Astrocyte (in vitro differentiated cells and primary cell): Measurements from ENCODE around the gene XPOT. TPM values are rescaled to one million over a fixed set of nuclear protein-coding genes. Genes with fewer than 3 reads are reported as not detected.

ENCODE experiments used
- DNase-seq: peaks from one replicate; pipeline ENCODE4 v3.0.0-alpha.2; 2010; ENCODE audit warnings: low read depth
- FAIRE-seq: peaks from 2 replicates; lab custom pipeline; 2011; peaks lifted over from hg19 to GRCh38; lab: Jason Lieb, UNC
- H2AFZ ChIP-seq: 2 replicates; pipeline ENCODE4 v1.6.0; 2012; ENCODE audit warnings: low read depth, low read length, inconsistent platforms
- H3K27ac ChIP-seq: 2 replicates; pipeline ENCODE4 v1.5.1; 2011; ENCODE audit warnings: low read depth, low read length, inconsistent platforms
- H3K27me3 ChIP-seq: 2 replicates; pipeline ENCODE4 v1.6.0; 2011; ENCODE audit warnings: low read length, inconsistent platforms; ENCODE audit not compliant: insufficient read depth
- H3K36me3 ChIP-seq: 2 replicates; pipeline ENCODE4 v1.5.1; 2011; ENCODE audit warnings: low read length, inconsistent platforms; ENCODE audit not compliant: insufficient read depth
- H3K4me1 ChIP-seq: 2 replicates; pipeline ENCODE4 v1.5.1; 2011; ENCODE audit warnings: low read length, inconsistent platforms; ENCODE audit not compliant: insufficient read depth
- H3K4me2 ChIP-seq: 2 replicates; pipeline ENCODE4 v1.6.0; 2012; ENCODE audit warnings: low read length, inconsistent platforms
- H3K4me3 ChIP-seq: 2 replicates; pipeline ENCODE4 v1.5.1; 2011; ENCODE audit warnings: low read depth, mild to moderate bottlenecking, low read length, inconsistent platforms; ENCODE audit not compliant: insufficient read depth
- H3K79me2 ChIP-seq: 2 replicates; pipeline ENCODE4 v1.6.0; 2012; ENCODE audit warnings: mild to moderate bottlenecking, low read length, inconsistent platforms; ENCODE audit not compliant: insufficient read depth
- H3K9ac ChIP-seq: 2 replicates; pipeline ENCODE4 v1.6.0; 2012; ENCODE audit warnings: mild to moderate bottlenecking, low read length, inconsistent platforms
- H3K9me3 ChIP-seq: 2 replicates; pipeline ENCODE4 v1.5.1; 2012; ENCODE audit warnings: low read depth, mild to moderate bottlenecking, low read length, inconsistent platforms; ENCODE audit not compliant: insufficient read depth
- H4K20me1 ChIP-seq: 2 replicates; pipeline ENCODE4 v1.6.0; 2012; ENCODE audit warnings: low read length, inconsistent platforms; ENCODE audit not compliant: insufficient read depth
- H3K27ac Mint-ChIP-seq: one replicate; pipeline ENCODE4 v1.8.0; 2021; ENCODE audit warnings: mild to moderate bottlenecking, mixed read lengths; ENCODE audit not compliant: unreplicated experiment
- H3K27me3 Mint-ChIP-seq: one replicate; pipeline ENCODE4 v1.8.0; 2021; ENCODE audit warnings: low read depth, mixed read lengths; ENCODE audit not compliant: unreplicated experiment
- H3K36me3 Mint-ChIP-seq: one replicate; pipeline ENCODE4 v1.8.0; 2021; ENCODE audit warnings: low read depth, mixed read lengths; ENCODE audit not compliant: unreplicated experiment
- H3K4me1 Mint-ChIP-seq: one replicate; pipeline ENCODE4 v1.8.0; 2021; ENCODE audit warnings: low read depth, mixed read lengths; ENCODE audit not compliant: unreplicated experiment
- H3K4me3 Mint-ChIP-seq: one replicate; pipeline ENCODE4 v1.8.0; 2021; ENCODE audit warnings: mild to moderate bottlenecking, moderate library complexity, mixed read lengths; ENCODE audit not compliant: unreplicated experiment
- H3K9me3 Mint-ChIP-seq: one replicate; pipeline ENCODE4 v1.8.0; 2021; ENCODE audit warnings: mild to moderate bottlenecking, mixed read lengths; ENCODE audit not compliant: unreplicated experiment
- EZH2 ChIP-seq: IDR thresholded peaks from 2 replicates; pipeline ENCODE4 v1.6.1; 2012; ENCODE audit warnings: mild to moderate bottlenecking, low read length, inconsistent platforms; ENCODE audit not compliant: insufficient read depth
- total RNA-seq: library from RNA; stranded (reverse); gene quantifications from 2 replicates; pipeline ENCODE4 v1.2.1, GENCODE V29; 2021
- TF ChIP-seq, protein P1 (sequence below): IDR thresholded peaks from 2 replicates; pipeline ENCODE4 v1.5.1; 2011; ENCODE audit warnings: low read depth, mild to moderate bottlenecking, inconsistent platforms, low read length, moderate library complexity; ENCODE audit not compliant: insufficient read depth

XPOT gene
- total RNA-seq, 1 donor from 2014 or later = 142 TPM

GRCh38 chr12:64433915-64434314, 29.7 kb downstream of the XPOT start:
- Histone ChIP-seq H2AFZ (no peak overlapping the region), H3K4me2 (no peak overlapping the region), H3K4me3 (no peak overlapping the region), H3K9ac (no peak overlapping the region), H3K27ac (no peak overlapping the region), H3K36me3 (peaks cover 81% of the 10 kb centered on the region), H4K20me1 (peaks cover 25% of the 10 kb centered on the region), H3K4me1 (no peaks in the 10 kb centered on the region), H3K27me3 (no peaks in the 10 kb centered on the region), H3K79me2 (peaks cover 4% of the 10 kb centered on the region), H3K9me3 (no peaks in the 10 kb centered on the region)
- TF ChIP-seq, protein P1, sequence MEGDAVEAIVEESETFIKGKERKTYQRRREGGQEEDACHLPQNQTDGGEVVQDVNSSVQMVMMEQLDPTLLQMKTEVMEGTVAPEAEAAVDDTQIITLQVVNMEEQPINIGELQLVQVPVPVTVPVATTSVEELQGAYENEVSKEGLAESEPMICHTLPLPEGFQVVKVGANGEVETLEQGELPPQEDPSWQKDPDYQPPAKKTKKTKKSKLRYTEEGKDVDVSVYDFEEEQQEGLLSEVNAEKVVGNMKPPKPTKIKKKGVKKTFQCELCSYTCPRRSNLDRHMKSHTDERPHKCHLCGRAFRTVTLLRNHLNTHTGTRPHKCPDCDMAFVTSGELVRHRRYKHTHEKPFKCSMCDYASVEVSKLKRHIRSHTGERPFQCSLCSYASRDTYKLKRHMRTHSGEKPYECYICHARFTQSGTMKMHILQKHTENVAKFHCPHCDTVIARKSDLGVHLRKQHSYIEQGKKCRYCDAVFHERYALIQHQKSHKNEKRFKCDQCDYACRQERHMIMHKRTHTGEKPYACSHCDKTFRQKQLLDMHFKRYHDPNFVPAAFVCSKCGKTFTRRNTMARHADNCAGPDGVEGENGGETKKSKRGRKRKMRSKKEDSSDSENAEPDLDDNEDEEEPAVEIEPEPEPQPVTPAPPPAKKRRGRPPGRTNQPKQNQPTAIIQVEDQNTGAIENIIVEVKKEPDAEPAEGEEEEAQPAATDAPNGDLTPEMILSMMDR = no peak
- TF ChIP-seq EZH2 = no peak
- FAIRE-seq (no peak), DNase-seq (no peak)
- Mint-ChIP-seq H3K27ac (no peak overlapping the region), H3K36me3 (peaks cover 36% of the 10 kb centered on the region), H3K4me3 (no peak overlapping the region), H3K4me1 (peaks cover 15% of the 10 kb centered on the region), H3K27me3 (no peaks in the 10 kb centered on the region), H3K9me3 (no peaks in the 10 kb centered on the region)

- Mint-ChIP-seq H3K9me3 (no peaks in the 10 kb centered on the region), H3K27ac (no peak overlapping the region), H3K4me1 (no peaks in the 10 kb centered on the region), H3K4me3 (no peak overlapping the region), H3K36me3 (peaks cover 16% of the 10 kb centered on the region), H3K27me3 (no peaks in the 10 kb centered on the region)
- DNase-seq (no peak), FAIRE-seq (no peak)
- no peak overlapping the region for H3K4me2 ChIP-seq
- H3K4me3 ChIP-seq = no peak overlapping the region
- H3K36me3 ChIP-seq = peaks cover 74% of the 10 kb centered on the region
- no peak overlapping the region for H3K27ac ChIP-seq
- H3K9me3 ChIP-seq = no peaks in the 10 kb centered on the region
- TF ChIP-seq EZH2 = no peak
- TF ChIP-seq, protein P1 = no peak
- H3K4me1 ChIP-seq = no peaks in the 10 kb centered on the region
- peaks cover 18% of the 10 kb centered on the region for H4K20me1 ChIP-seq
- no peak overlapping the region for H3K9ac ChIP-seq
- H3K79me2 ChIP-seq = no peaks in the 10 kb centered on the region
- no peaks in the 10 kb centered on the region for H3K27me3 ChIP-seq
- no peak overlapping the region for H2AFZ ChIP-seq
These were observed 35.9 kb downstream of the XPOT start for GRCh38 chr12:64440100-64440499.

- no peaks in the 10 kb centered on the region for H3K27me3 Mint-ChIP-seq
- Histone ChIP-seq H3K27ac (no peak overlapping the region), H3K4me2 (no peak overlapping the region), H3K9me3 (no peaks in the 10 kb centered on the region), H3K9ac (no peak overlapping the region), H3K36me3 (peaks cover 51% of the 10 kb centered on the region), H3K4me1 (no peaks in the 10 kb centered on the region), H2AFZ (no peak overlapping the region), H3K27me3 (no peaks in the 10 kb centered on the region), H4K20me1 (peaks cover 7% of the 10 kb centered on the region), H3K79me2 (no peaks in the 10 kb centered on the region), H3K4me3 (no peak overlapping the region)
- H3K36me3 Mint-ChIP-seq = peaks cover 12% of the 10 kb centered on the region
- H3K4me1 Mint-ChIP-seq = peaks cover 4% of the 10 kb centered on the region
- no peak for TF ChIP-seq EZH2
- TF ChIP-seq, protein P1 = no peak
- H3K27ac Mint-ChIP-seq = no peak overlapping the region
- H3K4me3 Mint-ChIP-seq = no peak overlapping the region
- no peak for DNase-seq
- no peaks in the 10 kb centered on the region for H3K9me3 Mint-ChIP-seq
- FAIRE-seq = no peak
These were observed 41.3 kb downstream of the XPOT start for GRCh38 chr12:64445490-64445889.
